Measurements from ENCODE around the gene TNFRSF12A.
"Not testable (repeated sequence)": the region's sequence is repeated elsewhere in the genome, so short reads cannot be mapped to it uniquely, and the experiment has no call there.

The TNFRSF12A gene

DNA sequence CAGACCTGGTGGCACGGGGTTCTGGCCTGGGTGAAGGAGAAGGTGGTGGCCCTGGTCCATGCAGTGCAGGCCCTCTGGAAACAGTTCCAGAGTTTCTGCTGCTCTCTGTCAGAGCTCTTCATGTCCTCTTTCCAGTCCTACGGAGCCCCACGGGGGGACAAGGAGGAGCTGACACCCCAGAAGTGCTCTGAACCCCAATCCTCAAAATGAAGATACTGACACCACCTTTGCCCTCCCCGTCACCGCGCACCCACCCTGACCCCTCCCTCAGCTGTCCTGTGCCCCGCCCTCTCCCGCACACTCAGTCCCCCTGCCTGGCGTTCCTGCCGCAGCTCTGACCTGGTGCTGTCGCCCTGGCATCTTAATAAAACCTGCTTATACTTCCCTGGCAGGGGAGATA is 49.0 kb downstream of the TNFRSF12A start:
- not testable (repeated sequence) for DNase-seq

DNA sequence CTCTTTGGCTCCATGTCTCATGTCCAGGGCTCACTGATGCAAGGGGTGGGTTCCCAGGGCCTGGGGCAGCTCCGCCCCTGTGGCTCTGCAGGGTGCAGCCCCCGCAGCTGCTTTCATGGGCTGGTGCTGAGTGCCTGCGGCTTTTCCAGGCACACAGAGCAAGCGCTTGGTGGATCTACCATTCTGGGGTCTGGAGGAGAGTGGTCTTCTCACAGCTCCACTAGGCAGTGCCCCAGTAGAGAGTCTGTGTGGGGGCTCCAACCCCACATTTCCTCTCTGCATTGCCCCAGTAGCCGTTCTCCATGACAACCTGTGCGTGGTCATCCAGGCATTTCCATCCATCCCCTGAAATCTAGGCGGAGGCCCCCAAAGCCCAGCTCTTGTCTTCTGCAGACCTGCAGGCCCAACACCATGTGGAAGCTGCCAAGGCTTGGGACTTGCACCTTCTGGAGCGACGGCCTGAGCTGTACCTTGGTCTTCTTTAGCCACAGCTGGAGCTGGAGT is 50.5 kb downstream of the TNFRSF12A start:
- DNase-seq, result no peak

DNA sequence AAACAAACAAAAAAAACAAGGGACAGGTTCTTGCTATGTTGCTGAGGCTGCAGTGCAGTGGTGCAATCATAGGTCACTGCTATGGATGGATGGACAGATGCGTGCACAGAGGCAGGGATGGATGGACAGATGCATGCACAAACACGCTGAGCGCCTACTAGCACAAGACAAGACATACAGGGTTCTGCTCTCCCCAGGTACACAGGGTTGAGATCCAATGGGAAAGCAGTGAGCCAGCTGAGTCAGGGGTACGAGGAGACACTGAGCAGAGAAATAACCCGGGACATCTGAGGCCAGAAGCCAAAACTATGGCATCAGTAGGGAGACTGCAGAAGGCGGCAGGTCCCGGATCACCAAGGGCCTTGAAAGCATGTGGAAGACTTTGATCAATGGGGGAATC is 51.5 kb downstream of the TNFRSF12A start:
- DNase-seq, result no peak

Measured in CD4-positive, alpha-beta T cell treated with Interleukin-4 for 4 hours (primary cell).